Fibroblast of the conjunctiva (primary cell): ENCODE measurements around the gene SYT13.
A peak's percentile ranks its signal among the peaks of the same experiment; 100 is the strongest.

ENCODE experiments used
- DNase-seq: peaks from one replicate; pipeline ENCODE4 v3.0.0-alpha.2; 2010; ENCODE audit warnings: low read depth

The SYT13 gene, protein sequence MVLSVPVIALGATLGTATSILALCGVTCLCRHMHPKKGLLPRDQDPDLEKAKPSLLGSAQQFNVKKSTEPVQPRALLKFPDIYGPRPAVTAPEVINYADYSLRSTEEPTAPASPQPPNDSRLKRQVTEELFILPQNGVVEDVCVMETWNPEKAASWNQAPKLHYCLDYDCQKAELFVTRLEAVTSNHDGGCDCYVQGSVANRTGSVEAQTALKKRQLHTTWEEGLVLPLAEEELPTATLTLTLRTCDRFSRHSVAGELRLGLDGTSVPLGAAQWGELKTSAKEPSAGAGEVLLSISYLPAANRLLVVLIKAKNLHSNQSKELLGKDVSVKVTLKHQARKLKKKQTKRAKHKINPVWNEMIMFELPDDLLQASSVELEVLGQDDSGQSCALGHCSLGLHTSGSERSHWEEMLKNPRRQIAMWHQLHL

DNA sequence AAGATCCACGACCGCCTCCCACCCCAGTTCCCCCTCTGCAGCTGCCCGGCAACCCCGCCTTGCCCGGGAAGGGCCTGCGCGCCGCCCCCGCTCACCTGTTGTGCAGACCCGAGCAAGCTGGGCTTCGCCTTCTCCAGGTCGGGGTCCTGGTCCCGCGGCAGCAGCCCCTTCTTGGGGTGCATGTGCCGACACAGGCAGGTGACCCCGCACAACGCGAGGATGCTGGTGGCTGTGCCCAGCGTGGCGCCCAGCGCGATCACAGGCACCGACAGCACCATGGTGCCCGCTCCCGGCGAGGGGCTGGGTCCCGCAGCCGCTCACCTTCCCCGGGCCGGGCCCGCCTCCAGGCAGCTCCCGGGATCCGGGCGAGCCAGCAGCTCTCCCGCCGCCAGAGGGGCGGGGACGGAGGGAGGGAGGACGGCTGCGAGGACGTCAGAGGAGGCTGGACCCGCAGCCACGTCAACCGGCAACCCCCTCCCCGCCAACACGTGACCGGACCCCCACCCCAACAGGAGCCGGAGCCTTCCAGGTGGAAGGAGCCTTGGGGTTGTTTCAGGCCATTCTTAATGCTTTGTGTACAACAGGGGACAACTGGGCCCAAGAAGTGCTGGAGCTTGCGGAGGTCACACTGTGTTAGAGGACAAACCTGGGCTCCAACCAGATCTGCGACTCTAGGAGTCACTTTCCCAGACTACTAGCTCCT, at the start of gene SYT13:
TSS of gene SYT13 (minus strand) at position 412 of the 703 bp plus-strand sequence. CDS start at position 278, 134 bp downstream.
- no peak for DNase-seq

- no peak for DNase-seq
Observed at GRCh38 chr11:45335434-45335833, 49.3 kb upstream of the SYT13 start.

- DNase-seq = no peak
Observed at GRCh38 chr11:45334836-45335235, 48.7 kb upstream of the SYT13 start.

- DNase-seq = no peak
Observed at GRCh38 chr11:45334410-45334809, 48.3 kb upstream of the SYT13 start.

- DNase-seq = peak; percentile 12
Observed at GRCh38 chr11:45333001-45333971, 47.1 kb upstream of the SYT13 start.

DNA sequence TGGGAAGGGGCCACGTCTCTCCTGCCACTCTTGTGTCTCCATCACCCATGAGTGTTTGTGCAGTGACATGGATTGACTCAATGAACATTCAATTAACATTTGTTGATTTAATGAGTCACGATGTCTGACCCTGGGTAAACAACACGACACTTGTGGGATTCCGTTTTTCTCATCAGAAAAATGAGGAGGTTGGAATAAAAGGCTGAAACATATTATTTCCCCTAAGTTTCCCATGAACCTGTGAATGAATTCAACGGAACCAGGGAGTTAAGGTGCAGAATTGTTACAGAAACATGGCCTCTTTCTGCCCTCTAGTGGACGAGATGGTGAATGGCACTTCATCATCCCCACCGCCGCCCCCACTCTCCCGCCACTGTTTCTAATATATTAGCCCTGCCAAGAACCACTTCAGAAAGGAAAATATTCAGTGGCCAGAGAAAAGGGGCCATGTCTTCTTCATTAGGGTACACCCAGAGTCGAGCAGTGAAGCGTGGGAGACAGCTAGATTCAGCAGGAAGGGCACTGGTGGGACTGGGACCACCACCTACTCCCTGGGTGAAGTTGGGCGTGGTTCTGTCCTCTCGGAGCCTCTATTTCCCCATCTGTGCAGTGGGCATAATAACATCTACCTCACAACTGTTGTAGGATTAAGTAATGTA, 46.3 kb upstream of the SYT13 start:
- DNase-seq = peak; percentile 22

DNA sequence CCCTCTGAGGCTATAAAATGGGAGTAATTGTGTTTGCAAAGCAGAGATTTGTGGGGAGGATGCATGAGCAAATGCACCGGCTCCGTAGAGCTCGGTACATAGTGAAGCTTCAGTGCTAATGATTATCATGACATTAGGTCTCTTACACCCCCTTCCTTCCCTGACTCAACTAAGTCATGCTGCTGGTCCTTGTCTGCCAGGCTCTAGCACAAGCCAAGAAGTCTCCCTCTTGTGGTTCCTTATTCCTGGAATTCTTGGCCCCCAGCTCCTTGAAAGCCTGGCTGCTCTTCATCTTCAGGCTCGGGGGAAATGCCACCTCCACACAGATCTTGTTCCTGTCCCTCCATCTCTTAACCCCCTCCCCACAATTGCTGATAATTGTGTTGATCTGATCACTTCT, 45.7 kb upstream of the SYT13 start:
- DNase-seq = no peak

DNA sequence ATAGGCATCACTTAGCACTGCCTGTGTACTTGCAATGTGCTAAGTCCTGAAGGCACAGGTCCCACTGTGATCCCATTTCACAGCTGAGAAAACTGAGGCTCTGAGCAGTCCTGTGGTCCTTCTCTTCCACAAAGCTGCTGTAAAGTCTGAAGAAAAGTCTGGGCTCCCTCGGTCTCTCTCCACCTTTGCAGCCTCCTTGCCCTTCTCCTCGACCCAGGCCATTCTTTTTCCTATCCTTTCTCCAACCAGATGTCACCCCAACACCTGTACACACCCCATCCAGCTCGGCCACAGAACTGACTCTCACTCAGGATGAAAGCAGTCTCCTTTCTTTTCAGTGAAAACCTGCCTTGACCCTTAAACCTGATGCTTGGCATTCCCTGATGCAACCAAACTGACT, 42.6 kb upstream of the SYT13 start:
- DNase-seq = no peak

DNA sequence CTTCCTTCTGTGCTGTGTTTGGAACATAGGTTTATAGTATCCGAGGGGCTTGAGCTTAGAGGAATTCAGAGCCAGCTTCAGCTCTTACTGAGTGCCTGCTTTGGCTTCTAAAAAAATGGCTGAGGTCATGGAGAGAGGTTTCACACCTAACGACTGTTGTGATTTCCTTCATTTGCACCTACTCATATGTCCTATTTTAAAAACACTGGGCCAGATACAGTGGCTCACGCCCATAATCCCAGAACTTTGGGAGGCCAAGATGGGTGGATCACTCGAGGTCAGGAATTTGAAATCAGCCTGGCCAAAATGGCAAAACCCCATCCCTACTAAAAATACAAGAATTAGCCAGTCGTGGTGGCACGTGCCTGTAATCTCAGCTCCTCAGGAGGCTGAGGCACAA, 38.3 kb upstream of the SYT13 start:
- no peak for DNase-seq

GRCh38 chr11:45323601-45324249, 37.6 kb upstream of the SYT13 start:
- DNase-seq = no peak

DNA sequence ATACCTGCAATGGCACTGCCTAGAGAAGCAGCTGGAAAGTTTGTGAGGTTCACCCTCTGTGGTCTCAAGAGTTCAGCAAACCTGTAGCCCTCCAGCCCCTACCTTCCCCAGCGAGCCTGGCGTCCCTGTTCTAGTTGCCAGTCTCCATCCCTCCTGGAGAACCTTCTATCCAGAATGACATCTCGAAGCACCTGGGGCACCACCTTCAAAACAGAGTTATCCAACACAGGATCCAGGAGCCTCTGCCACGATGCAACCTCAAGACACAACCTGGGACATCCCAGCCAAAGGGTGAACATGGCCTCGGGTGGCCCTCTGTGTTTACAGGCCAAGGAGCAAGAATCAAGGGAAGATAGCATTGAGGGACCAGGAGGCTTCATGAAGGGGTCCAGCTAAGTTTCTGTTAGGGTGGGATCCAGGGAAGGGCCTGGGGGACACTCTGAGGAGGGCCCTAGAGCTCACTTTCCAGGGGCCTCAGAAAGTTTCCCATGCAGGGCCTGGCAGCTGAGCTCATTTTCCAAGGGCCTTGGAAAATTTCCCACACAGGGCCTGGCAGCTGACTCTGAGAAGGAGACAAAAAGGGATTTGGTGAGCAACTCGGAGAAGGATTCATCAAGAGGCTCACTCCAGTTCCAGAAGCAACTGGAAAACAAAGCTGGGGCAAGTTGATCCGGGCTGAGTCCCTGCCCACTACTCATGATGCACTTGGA, 36.9 kb upstream of the SYT13 start:
- DNase-seq = no peak

DNA sequence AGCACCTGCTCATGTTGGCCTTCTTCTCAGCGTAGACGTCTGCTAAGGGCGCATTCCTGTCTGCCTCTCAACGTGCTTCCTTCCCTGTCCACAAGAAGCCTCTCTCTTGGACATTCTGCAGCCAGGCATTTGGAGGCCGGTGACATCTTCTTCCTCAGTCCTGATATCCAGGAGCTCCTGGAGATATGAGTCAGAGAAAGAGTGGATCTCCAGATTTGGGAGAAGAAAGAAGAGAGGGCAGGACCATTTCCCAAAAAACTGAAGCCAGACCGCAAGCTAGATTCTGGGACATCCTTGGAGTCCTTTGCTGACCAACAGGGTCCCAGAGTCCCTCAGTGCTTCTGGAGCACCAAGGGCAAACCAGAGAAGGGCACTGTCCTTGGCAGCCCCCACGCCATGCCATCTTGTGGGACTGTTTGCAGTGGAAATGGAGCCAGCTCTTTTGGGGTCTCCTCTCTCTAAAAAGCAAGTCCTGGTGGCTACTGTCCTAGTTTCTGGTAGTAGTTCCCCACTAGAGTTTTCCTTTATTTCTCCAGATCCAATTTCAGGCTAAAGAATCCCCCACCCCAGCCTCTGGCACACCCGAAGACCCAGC, 36.1 kb upstream of the SYT13 start:
- no peak for DNase-seq

DNA sequence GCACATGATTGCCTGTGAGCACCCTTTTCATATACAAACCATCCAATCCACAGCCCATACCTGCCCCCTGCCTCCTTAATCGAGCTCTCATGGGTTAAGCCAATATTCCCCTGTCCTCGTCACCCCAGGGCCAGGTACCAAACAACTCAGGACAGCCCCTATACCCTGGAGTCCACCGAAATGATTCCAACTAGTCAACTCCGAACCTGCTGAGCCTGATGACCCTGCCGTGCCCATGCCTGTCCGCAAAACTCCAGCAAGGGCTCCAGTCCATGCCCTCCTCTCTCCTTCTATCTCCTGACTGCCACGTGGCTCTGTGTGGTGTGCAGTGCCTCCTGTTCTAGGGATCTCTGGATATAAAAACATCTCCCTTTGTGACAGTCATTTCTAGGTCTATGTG, 35.5 kb upstream of the SYT13 start:
- DNase-seq = no peak

- DNase-seq = no peak
Observed at GRCh38 chr11:45321031-45321595, 35.0 kb upstream of the SYT13 start.

GRCh38 chr11:45320371-45320770, 34.2 kb upstream of the SYT13 start:
- DNase-seq = no peak

DNA sequence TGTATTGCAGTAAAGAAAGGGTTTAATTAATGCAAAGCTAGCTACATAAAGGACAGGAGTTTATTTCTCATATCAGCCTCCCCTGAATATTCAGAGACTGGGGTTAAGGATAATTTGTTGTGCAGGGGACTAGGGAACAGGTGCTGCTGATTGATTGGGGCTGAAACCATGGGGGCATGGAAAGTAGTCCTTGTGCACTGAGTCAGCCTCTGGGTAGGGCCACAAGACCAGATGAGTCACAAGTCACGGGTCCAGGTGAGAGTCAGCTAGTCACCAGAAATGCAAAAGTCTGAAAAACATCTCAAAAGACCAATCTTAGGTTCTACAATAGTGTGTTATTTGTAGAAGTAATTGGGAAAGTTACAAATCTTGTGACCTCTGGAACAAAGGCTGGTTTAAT, 32.9 kb upstream of the SYT13 start:
- DNase-seq = no peak

DNA sequence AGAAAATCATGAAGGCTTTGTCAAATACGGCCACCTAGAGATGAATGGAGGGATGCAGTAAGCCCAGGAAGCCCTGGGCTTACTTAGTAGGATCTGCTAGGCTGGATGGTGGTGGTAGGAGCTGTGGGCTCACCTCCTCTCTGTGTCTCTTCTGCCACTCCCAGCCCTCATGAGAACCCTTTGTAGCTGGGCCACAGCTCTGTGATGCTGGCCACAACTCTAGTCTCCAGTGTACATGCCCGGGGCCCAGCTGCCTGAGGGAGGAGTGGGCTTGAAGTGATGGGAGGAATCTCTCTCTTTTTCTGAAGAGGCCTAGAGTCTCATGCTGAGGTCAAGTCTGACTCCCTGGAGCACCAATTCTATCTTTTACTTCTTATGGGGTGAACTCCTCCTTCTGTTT, 32.4 kb upstream of the SYT13 start:
- no peak for DNase-seq

GRCh38 chr11:45316258-45316657, 30.1 kb upstream of the SYT13 start:
- no peak for DNase-seq

DNA sequence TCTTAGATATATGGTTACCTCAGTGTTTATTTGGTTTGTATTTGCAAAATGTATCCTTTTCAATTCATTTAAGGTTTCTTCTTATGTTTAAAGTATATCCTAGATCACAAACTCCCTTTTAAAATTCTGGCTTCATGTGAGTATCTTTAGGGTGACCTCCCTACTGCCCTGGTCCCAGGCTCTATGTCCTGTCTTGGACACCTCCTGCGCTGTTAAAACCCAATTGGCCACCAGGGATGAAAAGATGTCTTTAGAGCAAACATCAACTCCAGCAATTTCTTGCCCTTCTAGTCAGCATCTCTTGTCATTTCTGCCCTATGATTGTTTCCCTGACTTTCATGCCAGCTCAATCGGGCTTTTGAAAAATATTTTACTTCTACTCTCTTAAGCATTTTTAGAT, 28.8 kb upstream of the SYT13 start:
- no peak for DNase-seq
